ENCODE measurements around the gene CLP1.
"Not testable (repeated sequence)": the region's sequence is repeated elsewhere in the genome, so short reads cannot be mapped to it uniquely, and the experiment has no call there.

CLP1 gene

GRCh38 chr11:57690474-57690873 is 32.9 kb downstream of the CLP1 start:
- H3K4me1 ChIP-seq (ENCODE audit: control insufficient read depth, insufficient read depth, low read length); H3K27ac ChIP-seq (ENCODE audit: insufficient read depth, low read depth, low read length, poor library complexity, severe bottlenecking); H3K4me3 ChIP-seq (ENCODE audit: insufficient read depth, low read depth, low read length); H3K27me3 ChIP-seq (ENCODE audit: control insufficient read depth, insufficient read depth, low read length, poor library complexity, severe bottlenecking); H3K9me3 ChIP-seq (ENCODE audit: control insufficient read depth, low read length): not testable (repeated sequence)
- WGBS, 2 experiments: 96 to 98% methylated on average over 5 of the region's 5 CpGs
- H3K36me3 ChIP-seq (ENCODE audit: control insufficient read depth, insufficient read depth, low read length): peaks cover 59% of the 10 kb centered on the region

GRCh38 chr11:57698843-57699365 is 41.3 kb downstream of the CLP1 start:
- Histone ChIP-seq H3K4me1 (ENCODE audit: control insufficient read depth, insufficient read depth, low read length) (no peaks in the 10 kb centered on the region), H3K36me3 (ENCODE audit: control insufficient read depth, insufficient read depth, low read length) (peaks cover 53% of the 10 kb centered on the region), H3K27me3 (ENCODE audit: control insufficient read depth, insufficient read depth, low read length, poor library complexity, severe bottlenecking) (no peaks in the 10 kb centered on the region), H3K9me3 (ENCODE audit: control insufficient read depth, low read length) (no peaks in the 10 kb centered on the region), H3K4me3 (ENCODE audit: insufficient read depth, low read depth, low read length) (no peak overlapping the region), H3K27ac (ENCODE audit: insufficient read depth, low read depth, low read length, poor library complexity, severe bottlenecking) (no peak overlapping the region)
- 95% methylated on average over 18 of the region's 18 CpGs for WGBS, 2 experiments

GRCh38 chr11:57699813-57700212 is 42.3 kb downstream of the CLP1 start:
- H3K4me1 ChIP-seq (ENCODE audit: control insufficient read depth, insufficient read depth, low read length): no peaks in the 10 kb centered on the region
- H3K36me3 ChIP-seq (ENCODE audit: control insufficient read depth, insufficient read depth, low read length): peaks cover 50% of the 10 kb centered on the region
- no peak overlapping the region for H3K27ac ChIP-seq (ENCODE audit: insufficient read depth, low read depth, low read length, poor library complexity, severe bottlenecking)
- no peaks in the 10 kb centered on the region for H3K27me3 ChIP-seq (ENCODE audit: control insufficient read depth, insufficient read depth, low read length, poor library complexity, severe bottlenecking)
- H3K9me3 ChIP-seq (ENCODE audit: control insufficient read depth, low read length): no peaks in the 10 kb centered on the region
- H3K4me3 ChIP-seq (ENCODE audit: insufficient read depth, low read depth, low read length): no peak overlapping the region
- WGBS, 2 experiments: 94% methylated on average over 10 of the region's 10 CpGs

- H3K27ac ChIP-seq (ENCODE audit: insufficient read depth, low read depth, low read length, poor library complexity, severe bottlenecking): no peak overlapping the region
- no peaks in the 10 kb centered on the region for H3K9me3 ChIP-seq (ENCODE audit: control insufficient read depth, low read length)
- peaks cover 46% of the 10 kb centered on the region for H3K36me3 ChIP-seq (ENCODE audit: control insufficient read depth, insufficient read depth, low read length)
Observed at GRCh38 chr11:57700425-57700824, 42.9 kb downstream of the CLP1 start.

GRCh38 chr11:57703341-57703740 is 45.8 kb downstream of the CLP1 start:
- H3K27me3 ChIP-seq (ENCODE audit: control insufficient read depth, insufficient read depth, low read length, poor library complexity, severe bottlenecking): no peaks in the 10 kb centered on the region
- H3K4me1 ChIP-seq (ENCODE audit: control insufficient read depth, insufficient read depth, low read length): no peaks in the 10 kb centered on the region
- 98 to 99% methylated on average over 4 of the region's 4 CpGs for WGBS, 2 experiments
- H3K4me3 ChIP-seq (ENCODE audit: insufficient read depth, low read depth, low read length): no peak overlapping the region
- no peaks in the 10 kb centered on the region for H3K9me3 ChIP-seq (ENCODE audit: control insufficient read depth, low read length)
- no peak overlapping the region for H3K27ac ChIP-seq (ENCODE audit: insufficient read depth, low read depth, low read length, poor library complexity, severe bottlenecking)
- H3K36me3 ChIP-seq (ENCODE audit: control insufficient read depth, insufficient read depth, low read length): peaks cover 35% of the 10 kb centered on the region

More at GRCh38 chr11:57700425-57700824, 42.9 kb downstream of the CLP1 start:
- Histone ChIP-seq H3K4me1 (ENCODE audit: control insufficient read depth, insufficient read depth, low read length) (no peaks in the 10 kb centered on the region), H3K4me3 (ENCODE audit: insufficient read depth, low read depth, low read length) (no peak overlapping the region), H3K27me3 (ENCODE audit: control insufficient read depth, insufficient read depth, low read length, poor library complexity, severe bottlenecking) (no peaks in the 10 kb centered on the region)
- WGBS, 2 experiments: 89 to 96% methylated on average over 3 of the region's 3 CpGs

- Histone ChIP-seq H3K9me3 (ENCODE audit: control insufficient read depth, low read length) (no peaks in the 10 kb centered on the region), H3K27ac (ENCODE audit: insufficient read depth, low read depth, low read length, poor library complexity, severe bottlenecking) (no peak overlapping the region), H3K4me3 (ENCODE audit: insufficient read depth, low read depth, low read length) (no peak overlapping the region), H3K4me1 (ENCODE audit: control insufficient read depth, insufficient read depth, low read length) (no peaks in the 10 kb centered on the region), H3K27me3 (ENCODE audit: control insufficient read depth, insufficient read depth, low read length, poor library complexity, severe bottlenecking) (no peaks in the 10 kb centered on the region), H3K36me3 (ENCODE audit: control insufficient read depth, insufficient read depth, low read length) (peaks cover 19% of the 10 kb centered on the region)
- 68 to 87% methylated on average over 4 to 6 of the region's 6 CpGs for WGBS, 2 experiments
Observed at GRCh38 chr11:57704932-57705331, 47.4 kb downstream of the CLP1 start.

GRCh38 chr11:57705432-57705831 is 47.9 kb downstream of the CLP1 start:
- H3K36me3 ChIP-seq (ENCODE audit: control insufficient read depth, insufficient read depth, low read length): peaks cover 17% of the 10 kb centered on the region
- not testable (repeated sequence) for H3K27me3 ChIP-seq (ENCODE audit: control insufficient read depth, insufficient read depth, low read length, poor library complexity, severe bottlenecking); H3K4me3 ChIP-seq (ENCODE audit: insufficient read depth, low read depth, low read length); H3K4me1 ChIP-seq (ENCODE audit: control insufficient read depth, insufficient read depth, low read length); H3K27ac ChIP-seq (ENCODE audit: insufficient read depth, low read depth, low read length, poor library complexity, severe bottlenecking); H3K9me3 ChIP-seq (ENCODE audit: control insufficient read depth, low read length)
- WGBS, 2 experiments: 89 to 96% methylated on average over 7 to 8 of the region's 8 CpGs

GRCh38 chr11:57709802-57710367 is 52.3 kb downstream of the CLP1 start:
- 94 to 95% methylated on average over 5 of the region's 5 CpGs for WGBS, 2 experiments
- Histone ChIP-seq H3K9me3 (ENCODE audit: control insufficient read depth, low read length) (no peaks in the 10 kb centered on the region), H3K4me3 (ENCODE audit: insufficient read depth, low read depth, low read length) (no peak overlapping the region)

More at GRCh38 chr11:57709802-57710367, 52.3 kb downstream of the CLP1 start:
- H3K36me3 ChIP-seq (ENCODE audit: control insufficient read depth, insufficient read depth, low read length): no peaks in the 10 kb centered on the region
- H3K27me3 ChIP-seq (ENCODE audit: control insufficient read depth, insufficient read depth, low read length, poor library complexity, severe bottlenecking): no peaks in the 10 kb centered on the region
- no peak overlapping the region for H3K27ac ChIP-seq (ENCODE audit: insufficient read depth, low read depth, low read length, poor library complexity, severe bottlenecking)
- peaks cover 8% of the 10 kb centered on the region for H3K4me1 ChIP-seq (ENCODE audit: control insufficient read depth, insufficient read depth, low read length)

Data from ectodermal cell (in vitro differentiated cells).